GM21529 (cell line): Measurements from ENCODE around the gene GRAMD4.
A peak's percentile ranks its signal among the peaks of the same experiment; 100 is the strongest.

Experiments
- ATAC-seq: cut with Tn5 transposase; IDR thresholded peaks from one replicate; pipeline ENCODE4 v1.9.1; 2021; ENCODE audit not compliant: unreplicated experiment

Gene GRAMD4

DNA sequence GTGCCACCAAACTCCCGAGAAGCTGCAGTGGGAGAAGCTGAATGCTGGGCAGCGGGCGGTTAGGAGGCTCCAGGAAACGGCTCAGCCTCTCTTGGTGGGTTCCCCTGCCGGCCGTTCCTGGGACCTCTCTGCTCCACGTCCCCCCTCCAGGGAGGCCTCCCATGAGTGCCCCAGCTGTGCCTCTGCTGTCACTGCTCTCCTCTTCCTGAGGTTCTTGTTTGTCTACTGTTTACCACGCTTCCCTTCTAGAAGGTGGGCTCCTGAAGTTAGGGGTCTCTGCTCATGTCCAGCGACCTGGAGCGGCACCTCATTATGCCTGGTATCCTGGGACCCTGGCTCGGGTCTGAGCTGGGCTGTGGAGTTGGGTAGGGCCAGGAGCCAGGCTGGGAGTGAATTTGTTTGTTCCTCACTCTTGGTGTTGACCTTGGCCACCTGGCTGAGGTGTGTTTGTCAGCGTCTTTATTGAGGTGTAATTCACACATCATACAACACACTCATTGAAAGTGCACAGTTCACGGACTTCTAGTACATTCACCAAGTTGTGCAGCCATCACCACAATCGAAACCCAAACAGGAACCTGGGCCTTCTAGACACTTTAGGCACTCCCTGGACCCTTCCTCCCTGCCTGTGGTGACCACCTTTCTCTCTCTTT, 37.8 kb upstream of the GRAMD4 start:
- no peak for ATAC-seq

DNA sequence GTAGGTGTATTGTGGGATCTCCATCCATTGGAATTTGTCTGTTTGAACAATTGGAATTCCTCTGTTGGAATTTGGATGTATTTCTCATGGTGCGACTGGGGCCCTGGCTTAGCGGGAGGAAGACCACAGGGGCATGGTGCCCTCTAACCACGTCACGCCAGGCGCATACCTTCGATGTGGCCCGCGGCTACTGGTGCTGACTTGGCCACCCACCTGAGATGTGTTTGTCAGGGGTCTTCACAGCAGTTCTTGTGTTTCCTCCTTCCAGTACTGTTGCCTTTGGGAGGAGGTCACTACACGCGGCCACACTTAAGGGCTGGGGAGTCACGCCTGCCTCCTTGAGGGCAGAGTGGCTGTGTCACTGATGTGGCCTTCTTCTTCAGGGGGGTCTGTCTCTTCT, 36.6 kb upstream of the GRAMD4 start:
- ATAC-seq, result no peak

DNA sequence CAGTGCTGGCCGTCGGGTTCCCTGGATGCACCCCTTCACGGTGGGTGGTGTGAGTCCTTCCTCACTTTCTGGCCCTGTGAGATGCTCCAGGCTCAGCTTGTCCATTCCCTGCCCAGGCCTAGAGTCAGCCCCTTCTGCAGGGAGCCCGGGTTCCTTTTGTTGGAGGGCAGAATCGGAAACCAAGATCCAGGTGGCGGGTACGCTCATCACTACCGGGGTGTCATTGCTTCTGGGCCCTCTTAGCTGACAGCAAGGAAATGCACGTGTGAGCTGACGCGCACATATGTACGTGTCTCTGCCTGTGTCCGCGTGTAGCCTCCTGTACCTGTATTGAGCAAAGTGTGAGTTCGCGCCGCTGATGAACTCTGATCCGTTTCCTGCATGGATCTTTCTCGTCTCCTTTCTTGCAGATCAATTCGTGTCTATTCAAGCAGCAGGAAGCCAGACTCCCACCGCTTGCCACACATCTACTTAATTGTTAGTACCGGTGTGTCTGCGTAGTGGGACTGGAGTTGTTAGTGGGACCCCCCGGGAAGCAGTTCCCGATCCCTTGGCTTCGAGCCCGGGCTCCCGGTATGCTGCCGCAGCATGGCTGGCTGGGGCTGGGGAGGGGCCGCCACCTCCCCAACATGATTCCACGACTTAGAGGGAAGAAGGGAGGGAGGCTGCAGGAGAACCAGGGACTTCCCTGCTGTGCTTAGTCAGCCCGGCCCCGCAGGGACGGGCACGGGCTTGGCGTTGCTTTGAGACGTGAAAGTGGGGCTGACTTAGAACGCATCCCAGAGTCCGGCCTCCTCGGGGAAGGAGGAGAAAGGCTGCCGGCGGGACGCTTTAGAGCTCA, 35.9 kb upstream of the GRAMD4 start:
- ATAC-seq, result no peak

DNA sequence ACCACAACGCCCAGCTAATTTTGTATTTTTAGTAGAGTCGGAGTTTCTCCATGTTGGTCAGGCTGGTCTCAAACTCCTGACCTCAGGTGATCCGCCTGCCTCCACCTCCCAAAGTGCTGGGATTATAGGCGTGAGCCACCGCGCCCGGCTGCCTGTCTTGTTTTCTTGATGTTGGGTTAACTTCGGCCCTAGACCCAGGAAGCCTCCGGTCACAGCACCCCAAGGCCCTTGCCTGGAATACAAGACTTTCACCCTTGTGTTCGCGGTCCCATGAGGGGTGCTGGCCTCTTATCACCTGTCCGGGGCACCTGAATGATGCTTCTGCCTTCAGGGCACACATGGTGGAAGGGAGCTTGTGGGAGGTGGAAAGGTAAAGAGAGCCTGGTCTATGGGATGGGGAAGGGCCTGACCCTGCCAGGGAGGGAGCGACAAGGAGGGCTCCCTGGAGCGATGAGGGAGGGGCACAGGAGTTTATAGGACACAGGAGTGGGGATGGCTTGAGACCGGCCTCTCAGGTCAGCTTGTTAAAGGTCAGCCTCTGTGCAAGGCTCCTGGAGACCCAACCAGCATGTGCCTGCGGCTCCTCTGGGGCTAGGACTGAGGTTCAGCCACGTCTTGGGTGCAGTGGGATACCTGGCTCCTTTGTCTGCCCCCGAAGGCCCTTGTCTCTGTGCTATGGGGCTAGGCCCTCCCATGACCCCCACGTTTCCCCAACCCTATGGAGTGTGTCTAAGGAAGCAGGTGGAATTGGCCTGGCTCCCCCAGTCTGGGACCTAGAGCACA, 34.7 kb upstream of the GRAMD4 start:
- no peak for ATAC-seq

DNA sequence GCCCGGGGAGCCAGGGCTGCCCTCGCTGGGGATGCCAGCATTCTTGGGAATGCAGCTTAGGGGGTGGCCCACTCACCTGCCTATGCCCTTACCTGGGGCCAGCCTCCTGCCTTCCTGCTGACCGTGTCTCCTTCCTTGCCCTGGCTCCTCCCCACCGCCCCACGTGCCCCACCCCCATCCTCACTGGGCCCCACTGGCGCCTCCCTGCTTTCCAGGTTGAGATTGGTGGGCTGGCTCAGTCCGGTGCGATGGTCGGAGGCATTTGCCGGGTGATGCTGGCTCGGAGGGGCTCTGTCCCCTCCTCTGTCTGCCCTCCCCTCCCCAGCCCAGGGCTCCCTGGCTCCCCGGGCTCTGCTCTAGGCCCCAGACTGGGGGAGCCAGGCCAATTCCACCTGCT, 34.1 kb upstream of the GRAMD4 start:
- ATAC-seq, result no peak

DNA sequence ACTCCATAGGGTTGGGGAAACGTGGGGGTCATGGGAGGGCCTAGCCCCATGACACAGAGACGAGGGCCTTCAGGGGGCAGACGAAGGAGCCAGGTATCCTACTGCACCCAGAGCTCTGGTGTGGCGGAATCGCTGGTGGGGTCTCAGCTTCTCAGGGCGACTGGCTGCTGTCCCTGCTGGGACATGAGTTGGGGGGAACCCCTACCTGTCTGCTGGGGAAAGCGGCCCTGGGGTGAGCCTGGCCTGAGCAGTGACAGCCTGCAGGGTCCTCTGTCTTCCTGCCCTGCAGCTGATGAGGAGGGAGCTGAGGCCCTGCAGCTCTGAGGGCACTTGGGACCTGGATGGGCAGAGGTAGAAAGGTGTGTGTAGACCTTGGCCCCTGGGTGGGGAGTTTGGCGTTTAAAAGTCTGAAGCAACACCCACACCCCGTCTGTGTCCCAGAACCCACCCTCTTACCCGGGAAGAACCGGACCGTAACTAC, 33.6 kb upstream of the GRAMD4 start:
- ATAC-seq, result no peak

DNA sequence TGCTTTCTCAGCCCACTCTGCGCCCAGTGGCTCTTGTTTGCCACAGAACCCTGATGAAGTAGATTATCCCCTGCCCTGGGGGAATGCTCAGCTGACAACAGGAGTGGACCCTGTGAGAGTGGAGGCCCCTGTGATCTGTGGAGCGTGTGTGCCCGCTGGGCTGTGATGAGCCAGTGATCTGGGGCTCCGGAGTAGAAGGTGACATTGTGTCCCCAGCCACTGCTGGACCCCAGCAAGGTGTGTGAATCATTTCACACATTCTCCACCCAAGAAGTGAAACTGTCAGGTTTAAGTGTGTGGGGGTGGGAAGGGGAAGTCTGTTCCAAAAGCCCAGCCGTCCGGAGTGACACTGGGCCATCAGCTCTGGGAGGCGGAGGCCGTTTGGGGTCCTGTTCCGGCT, 33.1 kb upstream of the GRAMD4 start:
- ATAC-seq, result peak; percentile 48

DNA sequence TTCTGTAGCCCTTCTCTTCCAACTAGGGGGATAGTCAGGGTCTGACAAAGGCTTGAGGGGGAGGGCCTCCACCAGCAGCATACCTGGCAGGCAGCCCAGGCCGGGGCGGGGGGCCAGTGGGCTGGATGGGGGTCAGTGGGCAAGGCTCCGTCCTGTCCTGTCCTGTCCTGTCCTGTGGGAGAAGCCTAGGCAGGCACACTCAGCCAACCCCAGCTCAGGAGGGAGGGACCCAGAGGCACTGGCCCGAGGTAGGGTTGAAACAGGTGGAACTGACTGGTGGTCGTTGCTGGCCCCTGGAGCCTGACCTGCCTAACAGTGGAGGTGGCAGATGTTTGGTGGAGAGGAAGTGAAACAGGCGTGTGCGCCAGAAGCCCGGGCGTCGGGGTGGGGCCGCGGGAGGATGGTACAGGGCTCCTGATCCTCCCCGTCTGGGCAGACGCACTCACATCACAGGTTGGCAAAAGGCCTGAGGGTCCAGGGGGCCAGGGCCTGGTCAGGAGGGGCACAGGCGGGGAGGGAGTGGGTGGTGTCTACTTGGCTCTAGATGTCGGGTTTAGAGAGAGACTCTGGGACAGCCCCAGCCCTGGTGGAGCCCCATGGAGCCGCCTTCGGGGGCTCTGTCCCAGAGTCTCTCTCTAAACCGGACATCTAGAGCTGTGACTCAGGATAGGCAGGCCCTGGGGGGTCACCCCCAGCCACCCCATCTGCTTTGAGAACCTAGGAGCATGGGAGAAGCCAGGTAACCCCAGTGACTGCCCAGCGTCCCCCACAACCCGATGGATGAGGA, 32.5 kb upstream of the GRAMD4 start:
- ATAC-seq, result peak; percentile 63

DNA sequence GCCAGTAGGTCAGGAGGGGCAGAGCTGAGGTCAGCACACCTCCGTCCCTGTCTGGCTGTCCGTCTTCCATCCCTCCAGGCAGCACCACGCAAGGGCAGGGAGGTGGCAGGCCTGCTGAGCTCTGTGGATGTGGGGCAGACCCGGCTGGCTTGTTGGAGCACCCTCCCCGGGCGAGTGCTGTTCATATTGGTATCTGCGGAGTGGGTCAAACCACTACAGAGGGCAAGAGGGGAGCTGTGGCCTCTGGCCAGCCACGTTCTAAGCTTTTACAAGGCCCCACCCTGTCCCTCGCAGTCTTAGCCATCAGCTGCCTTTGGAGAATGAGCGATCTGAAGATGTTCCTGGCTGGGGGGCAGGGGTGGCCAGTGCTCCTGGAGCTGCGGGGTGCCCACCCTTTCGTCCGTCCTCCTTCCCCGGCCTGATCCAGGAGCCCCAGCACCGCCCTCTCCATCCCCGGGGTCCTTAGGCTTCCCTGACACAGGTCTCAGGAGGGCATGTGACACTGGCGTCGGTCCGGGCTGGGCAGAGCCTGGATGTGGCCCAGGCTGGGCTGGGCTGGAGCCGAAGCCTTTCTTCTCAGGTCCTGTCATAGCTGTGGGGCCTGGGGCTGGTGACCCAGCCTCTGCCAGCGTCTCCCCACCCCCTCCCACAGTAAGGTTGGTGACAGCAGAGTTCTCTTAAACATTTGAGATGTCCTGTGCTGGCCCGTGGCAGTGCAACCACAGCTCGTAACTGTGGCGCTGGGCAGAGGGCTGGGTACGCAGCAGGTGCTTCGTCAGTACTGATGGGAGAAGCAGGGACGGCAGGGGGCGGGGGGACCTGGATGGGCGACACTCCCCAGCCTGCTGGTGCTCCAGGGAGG, 31.7 kb upstream of the GRAMD4 start:
- ATAC-seq, result no peak

DNA sequence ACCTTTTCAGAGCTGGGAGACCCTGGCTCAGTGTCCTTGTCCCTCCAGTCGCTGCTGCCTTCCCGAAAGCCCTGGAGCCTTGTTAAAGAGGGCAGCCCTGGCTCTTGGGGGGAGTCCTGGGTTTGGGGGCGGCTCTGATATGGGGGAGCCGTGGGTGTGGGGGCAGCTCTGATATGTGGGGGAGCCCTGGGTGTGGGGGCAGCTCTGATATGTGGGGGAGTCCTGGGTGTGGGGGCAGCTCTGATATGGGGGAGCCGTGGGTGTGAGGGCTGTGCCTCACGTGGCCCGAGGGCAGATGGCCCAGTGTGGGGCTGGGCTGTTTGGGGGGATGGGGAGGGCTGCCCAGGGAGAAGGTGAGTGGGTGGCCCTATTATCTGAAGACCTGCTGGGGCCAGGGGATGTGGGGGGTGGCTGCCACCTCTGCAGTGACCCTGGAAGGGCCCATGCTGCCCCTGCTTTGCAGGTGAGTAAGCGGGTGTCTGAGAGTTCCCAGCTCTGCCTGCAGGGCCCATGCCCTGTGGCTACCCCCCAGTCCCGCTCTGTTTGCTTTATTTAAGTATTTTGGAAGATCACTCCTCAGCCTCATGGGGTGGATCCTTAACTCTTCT, 30.9 kb upstream of the GRAMD4 start:
- ATAC-seq, result no peak

DNA sequence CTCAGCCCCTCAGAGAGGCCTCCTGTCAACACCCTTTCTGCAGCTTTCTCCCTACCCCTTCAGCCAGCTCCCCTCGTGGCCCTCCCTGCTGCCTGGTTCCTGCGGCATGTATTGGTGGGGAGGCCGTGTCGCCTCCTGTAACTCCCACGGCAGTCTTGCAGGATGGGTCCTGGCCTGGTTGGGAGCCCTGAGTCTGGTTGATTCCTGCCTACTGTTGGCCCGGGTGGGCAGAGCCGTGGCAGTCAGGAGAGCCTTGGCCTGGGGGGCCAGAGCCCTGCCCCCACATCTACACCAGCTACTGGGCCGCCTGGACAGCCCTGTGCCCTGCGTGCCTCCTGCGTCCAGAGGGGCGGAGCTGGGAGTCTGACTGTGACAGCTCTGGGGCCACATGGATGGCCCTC, 30.3 kb upstream of the GRAMD4 start:
- ATAC-seq, result no peak

DNA sequence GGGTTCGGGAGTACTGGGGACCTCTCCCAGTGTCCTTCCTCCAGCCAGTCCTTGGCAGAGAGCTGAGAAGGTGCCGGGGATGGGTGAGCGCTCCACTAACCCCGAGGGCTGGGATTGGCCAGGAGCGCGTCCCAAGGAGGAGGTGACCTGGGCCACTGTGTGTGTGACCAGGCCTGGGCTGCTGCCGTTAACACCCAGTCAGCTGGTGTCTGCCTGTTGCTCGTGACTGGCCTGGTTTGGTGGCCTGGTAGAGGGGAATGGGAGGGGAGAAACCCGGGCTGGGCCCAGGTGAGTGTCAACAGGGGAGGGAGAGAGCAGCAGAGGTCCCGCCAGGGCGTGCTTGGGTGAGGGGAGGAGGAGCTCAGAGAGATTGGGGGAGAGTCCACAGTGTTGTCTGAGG, 29.9 kb upstream of the GRAMD4 start:
- ATAC-seq, result no peak

DNA sequence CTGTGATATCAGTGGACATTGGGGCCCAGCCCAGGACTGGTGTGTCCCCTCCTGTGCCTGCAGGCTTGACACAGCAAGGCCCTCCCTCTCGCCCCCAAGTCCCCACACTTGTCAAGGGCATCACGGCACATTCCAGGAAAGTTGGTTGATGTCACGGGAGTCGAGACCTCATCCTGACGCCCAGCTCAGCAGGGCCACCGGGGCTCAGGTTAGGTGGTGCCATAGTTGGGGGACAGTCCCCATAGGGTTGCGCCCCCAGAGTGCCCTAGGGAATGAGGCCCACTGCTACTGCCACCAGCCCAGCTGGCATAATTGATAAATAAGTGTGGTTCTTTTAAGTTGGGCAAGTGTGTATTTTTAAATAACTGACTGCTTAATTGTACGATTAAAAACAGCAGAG, 28.3 kb upstream of the GRAMD4 start:
- ATAC-seq, result no peak

DNA sequence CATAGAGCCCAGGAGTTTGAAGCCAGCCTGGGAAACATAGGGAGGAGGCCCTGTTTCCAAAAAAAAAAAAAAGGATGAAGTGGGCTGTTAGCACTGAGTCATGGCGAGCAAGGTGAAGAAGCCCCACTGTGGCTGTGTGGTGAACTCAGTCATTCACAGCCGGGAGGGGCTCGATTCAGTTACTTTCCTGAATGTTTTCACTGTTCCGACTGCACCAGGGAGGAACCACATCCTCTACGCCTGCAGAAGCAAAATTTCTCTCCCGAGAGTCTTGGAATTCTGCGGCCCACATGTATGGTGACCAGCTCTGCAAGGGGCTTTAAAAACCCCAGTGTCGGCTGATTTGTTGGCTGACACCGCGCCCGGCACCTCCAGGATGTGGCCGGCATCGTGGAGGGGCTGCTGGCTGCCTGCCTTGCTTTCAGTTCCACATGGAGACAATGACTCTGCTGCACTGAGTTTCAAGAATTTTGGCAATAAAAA, 27.8 kb upstream of the GRAMD4 start:
- ATAC-seq, result peak; percentile 52

DNA sequence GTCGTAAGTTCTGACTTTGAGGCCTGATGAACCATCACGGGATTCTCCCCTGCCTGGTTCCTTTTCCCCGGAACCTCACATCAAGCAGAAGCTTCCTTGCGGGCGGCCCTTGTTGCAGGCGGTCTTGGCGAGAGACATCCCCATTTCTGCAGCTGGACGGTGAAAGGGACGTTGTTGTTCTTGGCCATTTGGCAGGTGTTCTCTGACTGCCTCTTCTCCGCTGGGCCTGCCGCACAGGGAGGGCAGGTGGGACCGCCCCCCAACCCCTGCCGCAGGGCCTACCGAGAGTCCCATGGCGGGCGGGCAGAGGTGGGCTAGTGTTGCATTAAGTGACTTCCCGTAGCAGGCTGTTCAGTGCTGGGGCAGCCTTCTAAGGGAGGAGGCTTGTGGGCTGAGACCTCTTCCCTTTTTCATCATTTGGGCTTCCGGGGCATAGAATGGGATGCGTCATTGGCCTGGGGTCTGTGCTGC, 26.9 kb upstream of the GRAMD4 start:
- peak; percentile 47 for ATAC-seq

DNA sequence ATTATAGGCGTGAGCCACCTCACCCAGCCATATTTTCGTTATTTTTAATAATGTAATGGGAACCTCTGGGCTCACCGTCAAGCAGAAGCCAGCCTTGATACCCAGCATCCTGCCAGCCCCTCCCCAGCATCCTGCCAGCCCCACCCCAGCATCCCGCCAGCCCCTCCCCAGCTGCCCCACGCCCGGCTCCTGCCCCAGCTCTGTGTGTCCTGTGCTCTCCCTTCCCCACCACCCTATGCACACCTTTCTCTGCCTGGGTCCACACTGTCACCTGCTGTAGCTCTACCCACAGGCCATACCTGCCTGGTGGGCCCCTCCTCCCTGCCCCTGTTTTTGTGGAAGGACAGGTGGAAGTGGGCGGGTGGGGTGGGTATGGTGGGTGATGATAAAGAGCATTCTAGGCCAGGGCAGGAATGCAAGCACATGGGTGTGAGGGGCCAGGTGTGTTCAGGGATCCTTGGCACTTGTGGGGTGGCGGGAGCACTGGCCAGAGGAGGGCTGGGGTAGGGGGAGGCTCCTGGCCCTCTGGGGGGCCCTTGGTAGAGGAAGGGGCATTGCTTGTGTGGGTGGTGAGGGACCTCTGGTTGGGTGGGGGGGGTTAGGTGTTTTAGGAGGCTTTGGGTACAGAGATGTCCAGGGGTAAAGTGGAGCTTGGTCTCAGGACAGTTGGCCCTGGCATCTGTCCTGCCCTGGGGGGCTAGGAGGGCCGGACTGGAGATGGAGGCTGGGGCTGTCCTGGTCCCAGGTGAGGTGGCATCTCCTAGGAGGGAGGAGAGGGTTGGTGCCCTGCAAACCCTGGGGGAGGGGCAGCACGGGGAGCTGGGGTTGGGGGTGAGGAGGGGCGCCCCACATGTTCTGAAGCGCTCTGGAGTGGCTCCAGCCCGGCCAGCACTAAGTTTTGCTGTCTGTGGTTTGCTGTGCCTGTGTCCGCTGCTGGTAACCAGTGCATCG, 25.9 kb upstream of the GRAMD4 start:
- no peak for ATAC-seq

DNA sequence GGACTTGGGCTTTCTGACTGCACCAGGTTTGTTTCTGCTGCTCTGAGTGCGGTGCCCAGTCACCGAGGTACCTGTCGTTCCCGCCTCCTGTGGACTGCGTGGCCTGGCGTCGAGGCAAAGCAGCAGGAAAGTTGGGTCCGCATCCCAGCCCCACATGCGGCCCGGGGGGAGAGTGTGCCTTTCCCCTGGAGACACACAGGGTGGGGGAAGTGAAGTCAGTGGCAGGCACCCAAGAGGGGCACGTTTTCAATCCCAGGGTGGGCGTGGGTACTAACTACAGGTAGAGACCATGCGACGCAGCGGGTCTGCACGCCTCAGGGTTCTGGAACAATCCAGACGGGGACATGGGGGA, 25.3 kb upstream of the GRAMD4 start:
- no peak for ATAC-seq

DNA sequence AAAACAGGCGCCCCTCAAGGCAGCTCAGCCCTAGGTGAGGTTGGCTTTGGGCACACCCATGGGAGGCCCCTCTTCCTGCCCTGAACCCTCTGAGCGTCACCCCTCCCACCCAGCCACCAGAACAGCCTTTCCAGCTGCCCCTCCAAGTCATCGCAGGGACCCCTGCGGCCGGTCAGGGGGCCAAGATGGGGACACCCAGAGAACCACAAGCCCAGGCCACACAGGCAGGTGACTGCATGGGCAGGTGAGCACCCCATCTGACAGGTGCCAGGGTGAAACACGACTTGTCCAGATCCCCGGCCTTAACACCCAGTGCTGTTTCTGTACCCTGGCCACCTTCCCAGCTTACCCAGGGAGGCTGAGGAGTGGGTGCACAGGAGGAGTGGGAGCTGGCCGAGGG, 24.6 kb upstream of the GRAMD4 start:
- no peak for ATAC-seq
